Ramos (cell line): Measurements from ENCODE around the gene ICAM5.
"Not testable (repeated sequence)": the region's sequence is repeated elsewhere in the genome, so short reads cannot be mapped to it uniquely, and the experiment has no call there.

Source experiments
- in situ Hi-C: fragments of 300-500 bp; cut with MboI; formaldehyde crosslinking; loops from one replicate; pipeline ENCODE4 v1.14.3; 2022; ENCODE audit warnings: low sequenced_read_pairs; ENCODE audit not compliant: unreplicated experiment

ICAM5 gene

GRCh38 chr19:10334588-10335351 lies 45.0 kb downstream of the ICAM5 start:
- in situ Hi-C loops, result no loop called here

GRCh38 chr19:10335352-10335985 lies 45.7 kb downstream of the ICAM5 start:
- in situ Hi-C loops, result no loop called here

- in situ Hi-C loops, result not testable (repeated sequence)
Observed at GRCh38 chr19:10336725-10337124, 47.0 kb downstream of the ICAM5 start.

DNA sequence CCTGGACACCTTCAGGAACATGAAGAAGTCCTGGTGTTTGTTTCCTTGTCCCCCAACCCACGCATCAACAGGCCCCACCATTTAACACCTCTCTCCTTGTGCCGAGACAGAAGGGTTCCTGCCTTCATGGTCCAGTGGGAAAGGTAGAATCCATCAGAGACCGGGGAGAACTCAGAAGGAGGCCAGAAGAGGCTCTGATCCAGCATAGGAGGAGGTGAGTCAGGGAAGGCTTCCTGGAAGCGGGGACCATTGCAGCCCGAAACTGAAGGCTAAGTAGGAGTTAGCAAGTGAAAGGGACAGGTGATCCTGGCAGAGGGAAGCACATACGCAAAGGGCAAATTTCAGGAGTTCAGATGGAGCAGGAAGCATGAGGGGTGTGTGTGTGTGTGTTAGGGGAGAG lies 49.2 kb downstream of the ICAM5 start:
- in situ Hi-C loops, result no loop called here

GRCh38 chr19:10339380-10339960 lies 49.7 kb downstream of the ICAM5 start, which contains the start of gene ICAM3:
ICAM3 (minus strand) TSS chr19:10339624; CDS start chr19:10339614, 10 bp downstream.
- in situ Hi-C loops, result no loop called here

DNA sequence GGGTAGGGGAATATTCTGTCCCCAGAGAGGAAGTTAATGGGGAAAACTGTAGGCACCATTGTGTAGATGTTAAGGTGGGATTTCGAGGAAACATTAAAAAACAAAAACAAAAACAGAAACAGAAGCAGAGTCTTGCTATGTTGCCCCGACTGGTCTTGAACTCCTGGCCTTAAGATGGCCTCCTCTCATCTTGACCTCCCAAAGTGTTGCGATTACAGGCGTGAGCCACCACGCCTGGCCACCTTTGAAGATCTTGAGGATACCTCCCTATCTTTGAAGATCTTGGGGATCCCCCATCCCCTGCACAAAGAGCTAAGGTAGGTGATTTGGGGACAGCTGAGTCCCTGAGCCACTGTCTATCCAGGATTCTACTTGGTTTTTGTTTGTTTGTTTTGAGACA lies 50.2 kb downstream of the ICAM5 start:
- in situ Hi-C loops, result no loop called here

GRCh38 chr19:10343495-10343894 lies 53.7 kb downstream of the ICAM5 start:
- in situ Hi-C loops, result no loop called here

DNA sequence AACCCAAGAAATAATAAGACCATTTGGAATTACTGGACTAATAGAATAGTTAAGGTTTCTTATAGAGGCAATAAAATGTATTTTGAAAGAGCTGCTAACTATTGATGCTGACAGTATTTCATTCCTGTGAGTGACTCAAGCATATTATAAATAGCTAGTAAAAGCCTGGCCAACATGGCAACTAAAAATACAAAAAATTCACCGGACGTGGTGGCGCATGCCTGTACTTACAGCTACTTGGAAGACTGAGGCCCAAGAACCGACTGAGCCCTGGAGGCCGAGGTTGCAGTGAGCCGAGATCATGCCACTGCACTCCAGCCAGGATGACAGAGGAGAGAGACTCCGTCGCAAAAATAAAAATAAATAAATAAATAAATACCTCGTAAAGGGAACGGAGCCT lies 55.0 kb downstream of the ICAM5 start:
- in situ Hi-C loops, result no loop called here
